ENCODE results near the gene MACROD2.

The MACROD2 gene

DNA sequence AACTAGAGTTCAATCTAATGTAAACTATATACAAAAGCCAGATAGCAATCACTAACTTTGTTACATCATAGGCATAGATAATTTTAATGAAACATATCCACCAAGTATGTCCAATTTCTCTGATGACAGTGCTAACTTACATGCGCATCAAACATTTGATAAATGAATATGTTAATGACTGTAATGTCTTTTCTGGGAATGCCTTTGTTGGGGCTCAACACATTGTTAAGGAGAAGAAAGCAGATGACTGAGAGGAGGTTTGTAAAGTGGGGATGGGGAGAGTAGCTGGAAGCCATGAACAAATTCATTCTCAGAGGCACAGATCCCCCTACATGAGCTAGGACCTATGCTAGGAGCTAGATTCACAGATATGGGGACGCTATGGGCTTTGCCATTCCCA, 1627.9 kb downstream of the MACROD2 start:
- H3K9me3 ChIP-seq (ENCODE audit: control insufficient read depth, insufficient read depth, low read depth, low read length), result no peaks in the 10 kb centered on the region
- no peaks in the 10 kb centered on the region for H3K4me1 ChIP-seq (ENCODE audit: control insufficient read depth, insufficient read depth, low read length)
- CTCF ChIA-PET, result no interaction called here
- no peaks in the 10 kb centered on the region for H3K36me3 ChIP-seq (ENCODE audit: control insufficient read depth in 2 of 2, insufficient read depth in 1 of 2, low read length in 2 of 2)
- no peak overlapping the region for H3K27ac ChIP-seq (ENCODE audit: extremely low read depth, low read depth, low read length)
- TF ChIP-seq KLF7 (tag by site-specific recombination; IDR thresholded peaks at IDR 0.05; ENCODE audit: borderline replicate concordance), result no peak
- no peak for TF ChIP-seq ZNF239 (tag by site-specific recombination; IDR thresholded peaks at IDR 0.05)
- no peak for TF ChIP-seq ZNF654 (tag by site-specific recombination; IDR thresholded peaks at IDR 0.05; ENCODE audit: low read depth)
- no peak for TF ChIP-seq ZNF629 (tag by site-specific recombination; IDR thresholded peaks at IDR 0.05)
- TF ChIP-seq, protein P1, sequence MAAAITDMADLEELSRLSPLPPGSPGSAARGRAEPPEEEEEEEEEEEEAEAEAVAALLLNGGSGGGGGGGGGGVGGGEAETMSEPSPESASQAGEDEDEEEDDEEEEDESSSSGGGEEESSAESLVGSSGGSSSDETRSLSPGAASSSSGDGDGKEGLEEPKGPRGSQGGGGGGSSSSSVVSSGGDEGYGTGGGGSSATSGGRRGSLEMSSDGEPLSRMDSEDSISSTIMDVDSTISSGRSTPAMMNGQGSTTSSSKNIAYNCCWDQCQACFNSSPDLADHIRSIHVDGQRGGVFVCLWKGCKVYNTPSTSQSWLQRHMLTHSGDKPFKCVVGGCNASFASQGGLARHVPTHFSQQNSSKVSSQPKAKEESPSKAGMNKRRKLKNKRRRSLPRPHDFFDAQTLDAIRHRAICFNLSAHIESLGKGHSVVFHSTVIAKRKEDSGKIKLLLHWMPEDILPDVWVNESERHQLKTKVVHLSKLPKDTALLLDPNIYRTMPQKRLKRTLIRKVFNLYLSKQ (tag by site-specific recombination; IDR thresholded peaks at IDR 0.05; ENCODE audit: borderline replicate concordance), result no peak
- POLR2A ChIA-PET, result no interaction called here
- no peak overlapping the region for H3K4me3 ChIP-seq (ENCODE audit: low read depth, low read length)

DNA sequence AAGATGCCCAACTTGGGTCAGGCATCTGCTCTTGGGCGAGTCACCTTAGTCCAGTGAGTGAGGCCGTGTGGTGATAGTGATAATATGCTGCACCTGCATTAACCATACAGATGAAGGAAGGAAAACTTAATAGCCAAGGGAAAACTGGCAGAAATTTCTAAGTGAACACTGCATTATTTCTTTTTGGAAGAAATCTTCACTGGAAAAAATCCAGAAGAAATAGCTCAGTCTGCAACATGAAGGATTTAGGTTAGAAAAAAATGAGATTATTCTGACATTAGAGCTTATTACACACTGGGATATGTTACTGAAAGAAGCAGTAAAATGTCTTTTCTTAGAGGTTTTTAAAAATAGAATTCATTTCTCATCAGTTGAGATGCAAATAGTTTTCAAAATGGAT, 1630.7 kb downstream of the MACROD2 start:
- no peaks in the 10 kb centered on the region for H3K4me1 ChIP-seq (ENCODE audit: control insufficient read depth, insufficient read depth, low read length)
- TF ChIP-seq, protein P2, sequence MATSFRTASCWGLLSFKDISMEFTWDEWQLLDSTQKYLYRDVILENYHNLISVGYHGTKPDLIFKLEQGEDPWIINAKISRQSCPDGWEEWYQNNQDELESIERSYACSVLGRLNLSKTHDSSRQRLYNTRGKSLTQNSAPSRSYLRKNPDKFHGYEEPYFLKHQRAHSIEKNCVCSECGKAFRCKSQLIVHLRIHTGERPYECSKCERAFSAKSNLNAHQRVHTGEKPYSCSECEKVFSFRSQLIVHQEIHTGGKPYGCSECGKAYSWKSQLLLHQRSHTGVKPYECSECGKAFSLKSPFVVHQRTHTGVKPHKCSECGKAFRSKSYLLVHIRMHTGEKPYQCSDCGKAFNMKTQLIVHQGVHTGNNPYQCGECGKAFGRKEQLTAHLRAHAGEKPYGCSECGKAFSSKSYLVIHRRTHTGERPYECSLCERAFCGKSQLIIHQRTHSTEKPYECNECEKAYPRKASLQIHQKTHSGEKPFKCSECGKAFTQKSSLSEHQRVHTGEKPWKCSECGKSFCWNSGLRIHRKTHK (tag by site-specific recombination; IDR thresholded peaks at IDR 0.05), result no peak
- TF ChIP-seq, protein P3, sequence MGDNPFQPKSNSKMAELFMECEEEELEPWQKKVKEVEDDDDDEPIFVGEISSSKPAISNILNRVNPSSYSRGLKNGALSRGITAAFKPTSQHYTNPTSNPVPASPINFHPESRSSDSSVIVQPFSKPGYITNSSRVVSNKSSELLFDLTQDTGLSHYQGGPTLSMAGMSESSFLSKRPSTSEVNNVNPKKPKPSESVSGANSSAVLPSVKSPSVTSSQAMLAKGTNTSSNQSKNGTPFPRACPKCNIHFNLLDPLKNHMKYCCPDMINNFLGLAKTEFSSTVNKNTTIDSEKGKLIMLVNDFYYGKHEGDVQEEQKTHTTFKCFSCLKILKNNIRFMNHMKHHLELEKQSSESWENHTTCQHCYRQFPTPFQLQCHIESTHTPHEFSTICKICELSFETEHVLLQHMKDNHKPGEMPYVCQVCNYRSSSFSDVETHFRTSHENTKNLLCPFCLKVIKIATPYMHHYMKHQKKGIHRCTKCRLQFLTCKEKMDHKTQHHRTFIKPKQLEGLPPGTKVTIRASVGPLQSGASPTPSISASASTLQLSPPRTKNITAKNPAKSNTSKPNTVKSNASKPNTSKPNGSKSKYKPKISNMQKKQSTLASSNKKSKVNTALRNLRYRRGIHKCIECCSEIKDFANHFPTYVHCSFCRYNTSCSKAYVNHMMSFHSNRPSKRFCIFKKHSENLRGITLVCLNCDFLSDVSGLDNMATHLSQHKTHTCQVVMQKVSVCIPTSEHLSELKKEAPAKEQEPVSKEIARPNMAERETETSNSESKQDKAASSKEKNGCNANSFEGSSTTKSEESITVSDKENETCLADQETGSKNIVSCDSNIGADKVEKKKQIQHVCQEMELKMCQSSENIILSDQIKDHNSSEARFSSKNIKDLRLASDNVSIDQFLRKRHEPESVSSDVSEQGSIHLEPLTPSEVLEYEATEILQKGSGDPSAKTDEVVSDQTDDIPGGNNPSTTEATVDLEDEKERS (tag by site-specific recombination; IDR thresholded peaks at IDR 0.05), result no peak
- no peak for TF ChIP-seq ZNF16 (tag by site-specific recombination; IDR thresholded peaks at IDR 0.05; ENCODE audit: low read depth)
- TF ChIP-seq ZNF10 (tag by site-specific recombination; IDR thresholded peaks at IDR 0.05), result no peak
- TF ChIP-seq ZNF529 (tag by site-specific recombination; IDR thresholded peaks at IDR 0.05; ENCODE audit: insufficient replicate concordance), result no peak
- no peak for TF ChIP-seq ZNF768 (tag by site-specific recombination; IDR thresholded peaks at IDR 0.05)
- TF ChIP-seq, protein P4, sequence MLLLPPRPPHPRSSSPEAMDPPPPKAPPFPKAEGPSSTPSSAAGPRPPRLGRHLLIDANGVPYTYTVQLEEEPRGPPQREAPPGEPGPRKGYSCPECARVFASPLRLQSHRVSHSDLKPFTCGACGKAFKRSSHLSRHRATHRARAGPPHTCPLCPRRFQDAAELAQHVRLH (tag by site-specific recombination; IDR thresholded peaks at IDR 0.05), result no peak
- TF ChIP-seq ZSCAN30 (tag by site-specific recombination; IDR thresholded peaks at IDR 0.05), result no peak
- H3K4me3 ChIP-seq (ENCODE audit: low read depth, low read length), result no peak overlapping the region
- ChIA-PET CTCF (interaction anchor here (0.7 to 1.2 kb wide), 3 partner anchors 26 to 193 kb away, joined by 3 to 5 read pairs (median 5); no protein-coding TSS in a partner anchor), POLR2A (no interaction called here)
- H3K27ac ChIP-seq (ENCODE audit: extremely low read depth, low read depth, low read length), result no peak overlapping the region
- no peaks in the 10 kb centered on the region for H3K9me3 ChIP-seq (ENCODE audit: control insufficient read depth, insufficient read depth, low read depth, low read length)
- H3K36me3 ChIP-seq (ENCODE audit: control insufficient read depth in 2 of 2, insufficient read depth in 1 of 2, low read length in 2 of 2), result no peaks in the 10 kb centered on the region

DNA sequence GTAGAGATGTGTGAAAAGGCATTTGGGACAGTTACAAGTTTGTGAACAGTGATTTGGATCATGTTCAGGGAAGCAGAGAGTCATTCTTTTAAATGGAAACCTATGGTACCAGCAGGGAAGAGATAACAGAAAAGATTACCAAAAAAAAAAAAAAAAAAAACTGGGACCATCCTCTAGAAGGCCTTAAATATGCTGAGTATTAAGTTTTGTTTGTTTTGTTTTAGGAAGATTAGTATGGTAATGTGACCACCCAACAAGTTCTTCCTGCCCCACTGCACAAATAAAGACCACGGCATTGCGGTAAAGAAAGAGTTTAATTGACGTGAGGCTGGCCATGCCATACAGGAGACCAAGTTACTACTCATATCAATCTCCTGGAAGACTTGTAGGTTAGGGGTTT, 1631.8 kb downstream of the MACROD2 start:
- H3K4me1 ChIP-seq (ENCODE audit: control insufficient read depth, insufficient read depth, low read length), result no peaks in the 10 kb centered on the region
- POLR2A ChIA-PET, result no interaction called here
- H3K9me3 ChIP-seq (ENCODE audit: control insufficient read depth, insufficient read depth, low read depth, low read length), result no peaks in the 10 kb centered on the region
- no peaks in the 10 kb centered on the region for H3K36me3 ChIP-seq (ENCODE audit: control insufficient read depth in 2 of 2, insufficient read depth in 1 of 2, low read length in 2 of 2)
- CTCF ChIA-PET, result no interaction called here
- no peak overlapping the region for H3K27ac ChIP-seq (ENCODE audit: extremely low read depth, low read depth, low read length)
- no peak overlapping the region for H3K4me3 ChIP-seq (ENCODE audit: low read depth, low read length)
- TF ChIP-seq, protein P5, sequence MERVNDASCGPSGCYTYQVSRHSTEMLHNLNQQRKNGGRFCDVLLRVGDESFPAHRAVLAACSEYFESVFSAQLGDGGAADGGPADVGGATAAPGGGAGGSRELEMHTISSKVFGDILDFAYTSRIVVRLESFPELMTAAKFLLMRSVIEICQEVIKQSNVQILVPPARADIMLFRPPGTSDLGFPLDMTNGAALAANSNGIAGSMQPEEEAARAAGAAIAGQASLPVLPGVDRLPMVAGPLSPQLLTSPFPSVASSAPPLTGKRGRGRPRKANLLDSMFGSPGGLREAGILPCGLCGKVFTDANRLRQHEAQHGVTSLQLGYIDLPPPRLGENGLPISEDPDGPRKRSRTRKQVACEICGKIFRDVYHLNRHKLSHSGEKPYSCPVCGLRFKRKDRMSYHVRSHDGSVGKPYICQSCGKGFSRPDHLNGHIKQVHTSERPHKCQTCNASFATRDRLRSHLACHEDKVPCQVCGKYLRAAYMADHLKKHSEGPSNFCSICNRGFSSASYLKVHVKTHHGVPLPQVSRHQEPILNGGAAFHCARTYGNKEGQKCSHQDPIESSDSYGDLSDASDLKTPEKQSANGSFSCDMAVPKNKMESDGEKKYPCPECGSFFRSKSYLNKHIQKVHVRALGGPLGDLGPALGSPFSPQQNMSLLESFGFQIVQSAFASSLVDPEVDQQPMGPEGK (tag by site-specific recombination; IDR thresholded peaks at IDR 0.05), result no peak
- no peak for TF ChIP-seq ZNF510 (tag by site-specific recombination; IDR thresholded peaks at IDR 0.05; ENCODE audit: insufficient replicate concordance)
- no peak for TF ChIP-seq ZBTB1 (tag by site-specific recombination; IDR thresholded peaks at IDR 0.05)
- no peak for TF ChIP-seq ZNF140 (tag by site-specific recombination; IDR thresholded peaks at IDR 0.05)
- TF ChIP-seq, protein P6, sequence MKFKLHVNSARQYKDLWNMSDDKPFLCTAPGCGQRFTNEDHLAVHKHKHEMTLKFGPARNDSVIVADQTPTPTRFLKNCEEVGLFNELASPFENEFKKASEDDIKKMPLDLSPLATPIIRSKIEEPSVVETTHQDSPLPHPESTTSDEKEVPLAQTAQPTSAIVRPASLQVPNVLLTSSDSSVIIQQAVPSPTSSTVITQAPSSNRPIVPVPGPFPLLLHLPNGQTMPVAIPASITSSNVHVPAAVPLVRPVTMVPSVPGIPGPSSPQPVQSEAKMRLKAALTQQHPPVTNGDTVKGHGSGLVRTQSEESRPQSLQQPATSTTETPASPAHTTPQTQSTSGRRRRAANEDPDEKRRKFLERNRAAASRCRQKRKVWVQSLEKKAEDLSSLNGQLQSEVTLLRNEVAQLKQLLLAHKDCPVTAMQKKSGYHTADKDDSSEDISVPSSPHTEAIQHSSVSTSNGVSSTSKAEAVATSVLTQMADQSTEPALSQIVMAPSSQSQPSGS (tag by site-specific recombination; IDR thresholded peaks at IDR 0.05; ENCODE audit: low read depth), result no peak
- TF ChIP-seq ZNF558 (tag by site-specific recombination; IDR thresholded peaks at IDR 0.05), result no peak
- no peak for TF ChIP-seq ZNF777 (tag by site-specific recombination; IDR thresholded peaks at IDR 0.05; ENCODE audit: borderline replicate concordance)
- TF ChIP-seq, protein P7, sequence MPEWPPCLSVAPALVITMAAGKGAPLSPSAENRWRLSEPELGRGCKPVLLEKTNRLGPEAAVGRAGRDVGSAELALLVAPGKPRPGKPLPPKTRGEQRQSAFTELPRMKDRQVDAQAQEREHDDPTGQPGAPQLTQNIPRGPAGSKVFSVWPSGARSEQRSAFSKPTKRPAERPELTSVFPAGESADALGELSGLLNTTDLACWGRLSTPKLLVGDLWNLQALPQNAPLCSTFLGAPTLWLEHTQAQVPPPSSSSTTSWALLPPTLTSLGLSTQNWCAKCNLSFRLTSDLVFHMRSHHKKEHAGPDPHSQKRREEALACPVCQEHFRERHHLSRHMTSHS (tag by site-specific recombination; IDR thresholded peaks at IDR 0.05), result no peak
